ENCODE results near the gene HINFP.
"Not testable (repeated sequence)": the region's sequence is repeated elsewhere in the genome, so short reads cannot be mapped to it uniquely, and the experiment has no call there.

HINFP gene

DNA sequence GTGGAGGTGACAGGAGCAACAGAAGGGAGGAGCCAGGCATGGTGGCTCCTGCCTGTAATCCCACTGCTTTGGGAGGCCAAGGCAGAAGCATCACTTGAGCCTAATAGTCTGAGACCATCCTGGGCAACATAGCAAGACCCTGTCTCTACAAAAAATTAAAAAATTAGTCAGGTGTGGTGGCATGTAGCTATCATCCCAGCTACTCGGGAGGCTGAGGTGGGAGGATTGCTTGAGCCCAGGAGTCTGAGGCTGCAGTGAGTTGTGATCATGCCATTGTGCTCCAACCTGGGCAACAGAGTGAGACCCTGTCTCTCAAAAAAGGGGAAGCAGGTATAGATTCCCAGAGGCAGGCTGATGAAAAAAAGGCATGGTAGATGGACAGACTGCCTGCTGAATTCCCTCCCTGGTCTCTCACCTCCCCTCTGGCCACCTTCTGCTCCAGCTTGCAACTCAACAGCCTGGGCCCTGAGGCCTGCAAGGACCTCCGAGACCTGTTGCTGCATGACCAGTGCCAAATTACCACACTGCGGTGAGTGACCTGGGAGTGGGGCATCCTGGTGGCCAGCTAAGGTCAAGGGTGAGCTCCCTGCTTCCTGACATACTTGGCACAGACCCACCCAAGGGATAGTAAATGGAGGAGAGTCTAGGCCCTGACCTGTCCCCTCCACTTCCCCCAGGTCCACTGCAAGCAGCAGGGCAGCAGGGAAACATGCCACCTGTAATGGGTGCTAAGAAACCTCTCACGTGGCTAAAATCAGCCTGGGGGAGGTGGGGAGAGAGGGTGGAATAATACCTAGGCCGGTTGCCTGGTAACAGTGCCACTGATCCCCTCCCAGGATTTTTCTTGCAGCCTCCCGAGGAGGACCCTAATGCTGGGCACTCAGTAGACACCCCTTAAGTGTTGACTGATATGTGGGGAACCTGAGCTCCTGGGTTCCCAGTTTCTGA is 59.6 kb downstream of the HINFP start:
- Mint-ChIP-seq H3K4me3 (no peak overlapping the region), H3K9me3 (no peaks in the 10 kb centered on the region), H3K27me3 (peaks cover 8% of the 10 kb centered on the region), H3K36me3 (peaks cover 18% of the 10 kb centered on the region), H3K4me1 (peaks cover 24% of the 10 kb centered on the region), H3K27ac (no peak overlapping the region)
- no peak for DNase-seq
- CTCF ChIA-PET = interaction anchor here (0.7 to 1.2 kb wide), 2 partner anchors 14 to 15 kb away, joined by 3 to 5 read pairs; no protein-coding TSS in a partner anchor

DNA sequence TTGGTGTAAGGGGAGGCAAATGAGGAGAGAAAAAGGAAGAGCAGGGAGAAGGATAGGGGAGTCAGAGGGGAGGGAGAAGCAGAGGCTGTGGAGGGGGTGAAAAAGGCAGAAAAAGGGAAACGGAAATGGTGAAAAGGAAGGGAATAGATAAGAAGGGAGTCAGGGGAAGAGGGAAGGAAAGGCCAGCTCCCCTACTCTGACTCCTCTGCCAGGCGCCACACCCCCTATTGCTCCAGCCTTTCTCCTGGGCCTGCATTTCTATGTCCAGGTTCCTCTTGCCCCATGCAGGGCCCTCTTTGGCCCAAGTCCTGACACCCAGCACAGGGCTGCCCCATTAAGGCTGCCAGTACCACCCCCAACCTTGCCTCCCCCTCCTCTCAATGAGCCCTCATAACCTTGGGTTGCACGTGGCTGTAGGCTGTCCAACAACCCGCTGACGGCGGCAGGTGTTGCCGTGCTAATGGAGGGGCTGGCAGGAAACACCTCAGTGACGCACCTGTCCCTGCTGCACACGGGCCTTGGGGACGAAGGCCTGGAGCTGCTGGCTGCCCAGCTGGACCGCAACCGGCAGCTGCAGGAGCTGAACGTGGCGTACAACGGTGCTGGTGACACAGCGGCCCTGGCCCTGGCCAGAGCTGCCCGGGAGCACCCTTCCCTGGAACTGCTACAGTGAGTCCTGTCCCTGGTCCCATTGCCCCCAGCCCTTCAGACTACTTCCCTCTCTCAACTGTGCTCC is 60.5 kb downstream of the HINFP start:
- no peaks in the 10 kb centered on the region for H3K9me3 Mint-ChIP-seq
- no peak overlapping the region for H3K4me3 Mint-ChIP-seq
- peaks cover 18% of the 10 kb centered on the region for H3K36me3 Mint-ChIP-seq
- CTCF ChIA-PET = interaction anchor here (0.7 to 1.2 kb wide), 3 partner anchors 15 to 156 kb away, joined by 3 to 5 read pairs (median 3); no protein-coding TSS in a partner anchor
- peaks cover 22% of the 10 kb centered on the region for H3K4me1 Mint-ChIP-seq
- H3K27ac Mint-ChIP-seq = no peak overlapping the region
- peaks cover 12% of the 10 kb centered on the region for H3K27me3 Mint-ChIP-seq
- no peak for DNase-seq

DNA sequence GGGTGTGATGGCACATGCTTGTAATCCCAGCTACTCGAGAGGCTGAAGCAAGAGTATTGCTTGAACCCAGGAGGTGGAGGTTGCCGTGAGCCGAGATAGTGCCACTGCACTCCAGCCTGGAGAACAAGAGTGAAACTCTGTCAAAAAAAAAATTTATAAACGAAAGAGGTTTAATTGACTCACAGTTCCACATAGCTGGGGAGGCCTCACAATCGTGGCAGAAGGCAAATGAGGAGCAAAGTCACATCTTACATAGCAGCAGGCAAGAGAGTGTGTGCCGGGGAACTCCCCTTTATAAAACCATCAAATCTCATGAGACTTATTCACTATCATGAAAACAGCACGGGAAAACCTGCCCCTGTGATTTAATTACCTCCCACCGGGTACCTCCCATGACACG is 63.0 kb downstream of the HINFP start:
- H3K9me3 Mint-ChIP-seq, H3K27ac Mint-ChIP-seq, H3K4me3 Mint-ChIP-seq, DNase-seq, H3K4me1 Mint-ChIP-seq: not testable (repeated sequence)
- CTCF ChIA-PET = interaction anchor here (1.9 kb wide), 1 partner anchor 12 kb away, joined by 10 read pairs; no protein-coding TSS in a partner anchor
- H3K36me3 Mint-ChIP-seq = peaks cover 13% of the 10 kb centered on the region
- peaks cover 30% of the 10 kb centered on the region for H3K27me3 Mint-ChIP-seq

Measured in activated naive CD4-positive, alpha-beta T cell treated with anti-CD3 and anti-CD28 coated beads, Interleukin-2, amount 10 ng/mL, durations not matched to agents 7 days and 5 days (primary cell).